RCC 7860 (cell line): ENCODE results near the gene ENKD1.

Experiments
- DNase-seq: peaks from one replicate; pipeline ENCODE4 v3.0.0-alpha.2; 2015; ENCODE audit warnings: low spot score
- FAIRE-seq: peaks from 2 replicates; lab custom pipeline; 2012; peaks lifted over from hg19 to GRCh38; lab: Jason Lieb, UNC

Gene ENKD1

DNA sequence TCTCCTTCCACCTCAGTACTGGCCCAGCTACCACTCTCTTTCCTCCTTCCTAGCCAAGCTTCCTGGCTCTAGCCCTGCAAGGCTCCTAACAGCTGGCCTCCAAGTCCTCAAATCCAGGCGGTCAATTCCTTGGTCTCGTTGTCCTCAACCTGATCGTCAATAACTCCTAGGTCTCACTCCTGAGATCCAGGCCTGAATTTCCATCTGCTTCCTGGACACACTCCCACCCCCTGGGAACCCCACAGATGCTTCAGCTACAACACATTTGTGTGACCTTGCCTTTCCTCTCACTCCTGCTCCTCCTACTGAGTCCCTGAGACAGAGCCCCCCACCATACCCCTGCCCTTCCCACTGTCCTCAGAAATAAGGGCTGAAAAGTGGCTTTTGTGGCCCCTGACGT is 2.3 kb downstream of the ENKD1 start:
- no peak for DNase-seq
- FAIRE-seq, result no peak

GRCh38 chr16:67663877-67664222 is 2.7 kb downstream of the ENKD1 start:
- FAIRE-seq (no peak), DNase-seq (no peak)

GRCh38 chr16:67663151-67663876 is 3.2 kb downstream of the ENKD1 start:
- DNase-seq (no peak), FAIRE-seq (no peak)

DNA sequence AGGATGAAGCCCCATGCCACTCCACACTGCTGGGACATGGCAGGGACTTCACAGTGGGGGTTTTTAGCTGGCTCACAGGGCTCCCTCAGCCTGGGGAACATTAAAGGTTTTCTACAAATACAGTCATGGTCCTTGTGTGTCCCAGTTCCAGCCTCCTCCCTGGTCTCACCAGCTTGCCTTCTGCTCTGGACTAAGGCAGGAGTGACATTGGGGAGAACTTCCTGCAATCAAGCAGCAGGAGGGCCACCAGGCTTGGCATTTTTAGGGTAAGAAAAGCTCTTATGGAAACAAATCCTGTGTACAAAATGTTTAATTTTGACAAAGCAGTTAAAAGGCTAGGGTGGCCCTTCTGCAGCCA is 3.9 kb downstream of the ENKD1 start:
- FAIRE-seq, result no peak

DNA sequence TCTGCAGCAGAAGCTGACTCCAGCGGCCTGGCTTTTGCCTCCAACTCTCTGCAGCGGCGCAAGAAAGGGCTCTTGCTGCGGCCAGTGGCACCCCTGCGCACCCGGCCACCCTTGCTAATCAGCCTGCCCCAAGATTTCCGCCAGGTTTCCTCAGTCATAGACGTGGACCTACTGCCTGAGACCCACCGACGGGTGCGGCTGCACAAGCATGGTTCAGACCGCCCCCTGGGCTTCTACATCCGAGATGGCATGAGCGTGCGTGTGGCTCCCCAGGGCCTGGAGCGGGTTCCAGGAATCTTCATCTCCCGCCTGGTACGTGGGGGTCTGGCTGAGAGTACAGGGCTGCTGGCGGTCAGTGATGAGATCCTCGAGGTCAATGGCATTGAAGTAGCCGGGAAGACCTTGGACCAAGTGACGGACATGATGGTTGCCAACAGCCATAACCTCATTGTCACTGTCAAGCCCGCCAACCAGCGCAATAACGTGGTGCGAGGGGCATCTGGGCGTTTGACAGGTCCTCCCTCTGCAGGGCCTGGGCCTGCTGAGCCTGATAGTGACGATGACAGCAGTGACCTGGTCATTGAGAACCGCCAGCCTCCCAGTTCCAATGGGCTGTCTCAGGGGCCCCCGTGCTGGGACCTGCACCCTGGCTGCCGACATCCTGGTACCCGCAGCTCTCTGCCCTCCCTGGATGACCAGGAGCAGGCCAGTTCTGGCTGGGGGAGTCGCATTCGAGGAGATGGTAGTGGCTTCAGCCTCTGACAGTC is 4.5 kb downstream of the ENKD1 start:
- DNase-seq (no peak), FAIRE-seq (no peak)

More for the DNA sequence above, 3.9 kb downstream of the ENKD1 start:
- DNase-seq, result no peak

DNA sequence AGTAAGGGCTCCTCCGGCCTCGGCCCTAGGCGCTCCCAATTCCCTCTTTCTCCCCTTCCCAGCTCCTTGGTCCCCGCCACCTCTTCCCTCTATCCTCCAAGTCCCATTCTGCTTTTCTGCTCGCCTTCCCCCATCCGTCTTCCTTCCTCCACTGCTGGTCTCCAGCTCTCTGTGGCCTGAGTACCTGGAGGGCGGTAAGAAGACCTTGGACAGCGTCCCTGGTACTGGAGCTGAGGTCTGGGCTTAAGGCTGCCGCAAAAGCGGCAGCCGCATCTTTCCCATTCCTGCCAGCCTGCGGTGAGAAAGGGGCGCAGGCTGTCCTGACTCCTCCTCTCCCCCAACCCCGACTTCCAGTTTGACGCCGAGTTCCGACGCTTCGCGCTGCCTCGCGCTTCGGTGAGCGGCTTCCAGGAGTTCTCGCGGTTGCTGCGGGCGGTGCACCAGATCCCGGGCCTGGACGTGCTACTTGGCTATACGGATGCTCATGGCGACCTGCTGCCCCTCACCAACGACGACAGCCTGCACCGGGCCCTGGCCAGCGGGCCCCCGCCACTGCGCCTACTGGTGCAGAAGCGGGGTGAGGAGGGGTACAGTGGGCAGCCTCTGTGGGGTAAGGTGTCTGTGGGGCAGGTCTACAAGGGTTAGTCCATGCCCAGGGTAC is 5.3 kb downstream of the ENKD1 start:
- FAIRE-seq (no peak), DNase-seq (no peak)

DNA sequence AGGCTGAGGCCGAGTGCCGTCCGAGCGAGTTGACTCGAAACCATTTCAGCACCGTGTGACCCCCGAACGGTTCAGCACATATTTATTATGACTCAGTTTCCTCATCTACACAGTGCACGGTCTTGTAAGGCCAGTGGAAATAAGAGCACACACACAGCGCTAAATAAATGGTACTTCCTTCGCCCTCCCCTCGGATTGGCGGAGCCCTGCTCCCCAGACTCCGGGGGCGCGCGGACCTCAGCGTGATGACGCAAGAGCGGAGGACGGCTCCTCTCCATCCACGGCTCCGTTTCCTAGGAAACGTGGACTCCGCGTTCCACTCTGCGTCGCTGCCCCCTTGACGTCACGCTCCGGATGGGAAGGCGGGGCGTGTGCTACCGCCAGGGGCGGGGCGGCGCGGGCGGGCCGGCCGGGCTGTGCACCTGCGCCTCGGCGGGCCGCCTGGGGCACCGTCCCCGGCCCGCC is 6.0 kb downstream of the ENKD1 start, which contains the start of gene PARD6A:
Gene PARD6A, plus strand, starts transcription at position 397 of the 465 bp plus-strand sequence. CDS start 79 bp downstream, outside the sequence.
- FAIRE-seq, result no peak
- DNase-seq, result peak; percentile 85

GRCh38 chr16:67659675-67660563 is 6.6 kb downstream of the ENKD1 start, which contains the start of gene ACD:
TSS of gene ACD (minus strand) at chr16:67660260. CDS start at chr16:67660220, 40 bp downstream.
- DNase-seq (peak; percentile 81), FAIRE-seq (no peak)

DNA sequence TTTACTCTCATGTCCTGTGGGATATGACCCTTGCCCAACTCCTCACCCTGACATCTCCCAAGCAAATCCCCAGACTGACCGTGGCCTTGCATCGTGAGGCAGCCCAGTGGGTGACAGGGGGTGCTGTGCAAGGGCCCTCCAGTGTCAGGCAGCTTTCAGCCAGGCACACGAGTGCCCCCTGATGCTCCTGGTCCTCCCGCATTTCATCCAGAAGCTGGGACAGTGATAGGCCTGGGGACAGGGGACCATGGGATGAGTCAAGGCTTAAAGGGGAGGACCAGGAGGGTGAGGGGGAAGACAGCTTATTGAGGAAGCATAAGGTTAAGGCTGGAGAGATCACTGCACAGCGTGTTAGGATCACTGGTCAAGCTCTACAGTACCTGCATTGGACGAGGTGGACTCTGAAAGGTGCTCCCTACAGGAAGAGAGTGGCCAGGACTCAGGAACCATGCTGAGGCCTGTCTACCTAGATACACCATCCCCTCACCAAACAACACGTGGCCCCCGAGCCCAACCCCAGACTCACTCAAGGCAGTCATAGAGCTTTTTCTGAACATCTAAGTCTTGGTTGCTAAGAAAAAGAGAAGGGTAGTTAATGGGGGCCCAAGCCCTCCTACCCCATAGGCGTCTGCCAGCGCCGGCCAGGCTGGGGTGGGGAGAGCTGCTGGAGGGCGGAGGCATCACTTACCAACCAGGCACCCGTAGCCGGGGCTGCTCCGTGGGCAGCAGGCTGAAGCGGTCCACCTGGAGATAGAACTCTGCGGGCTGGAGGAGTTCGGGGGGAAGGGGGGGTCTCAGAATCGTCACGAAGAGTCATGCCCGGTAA is 7.5 kb downstream of the ENKD1 start:
- no peak for FAIRE-seq
- no peak for DNase-seq

DNA sequence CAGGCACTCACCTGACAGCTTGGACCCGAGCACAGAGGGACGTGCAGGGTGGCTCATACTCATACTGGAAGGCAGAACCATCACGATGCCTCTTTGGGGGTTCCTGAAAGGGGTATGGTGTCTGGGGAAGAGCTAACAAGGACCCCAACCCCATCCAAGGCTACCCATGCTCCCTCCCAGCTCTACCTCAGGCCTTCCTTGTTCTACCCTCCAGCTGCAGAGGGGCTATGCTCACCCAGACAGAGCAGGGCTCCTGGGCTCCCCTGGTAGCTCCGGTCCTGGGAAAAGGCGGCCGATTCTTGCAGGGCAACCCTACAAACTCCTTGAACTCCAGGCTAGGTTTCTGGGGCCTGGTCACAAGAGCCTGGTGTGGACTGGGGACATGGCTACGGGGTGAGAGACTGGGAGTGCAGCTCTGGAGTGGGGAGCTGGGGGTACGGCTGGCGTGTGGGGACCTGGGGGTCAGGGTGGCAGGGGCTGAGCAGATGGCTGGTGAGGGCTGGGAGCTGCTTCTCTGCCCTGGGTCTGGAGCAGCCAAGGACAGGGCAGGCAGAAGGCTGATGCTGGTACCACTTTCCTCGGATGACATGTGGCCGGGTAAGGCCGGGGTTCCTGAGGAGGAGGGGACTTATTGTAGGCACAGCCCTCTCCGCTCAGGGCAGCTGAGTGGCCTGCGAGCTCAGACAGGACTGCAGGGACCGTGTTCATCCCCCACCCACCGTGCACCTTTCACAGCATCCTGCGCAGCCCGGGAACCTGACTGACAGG is 8.6 kb downstream of the ENKD1 start:
- FAIRE-seq (no peak), DNase-seq (no peak)

- DNase-seq (no peak), FAIRE-seq (no peak)
Measured at GRCh38 chr16:67657017-67657608, 9.4 kb downstream of the ENKD1 start.

- DNase-seq (no peak), FAIRE-seq (no peak)
Measured at GRCh38 chr16:67656344-67657016, 10.1 kb downstream of the ENKD1 start.

DNA sequence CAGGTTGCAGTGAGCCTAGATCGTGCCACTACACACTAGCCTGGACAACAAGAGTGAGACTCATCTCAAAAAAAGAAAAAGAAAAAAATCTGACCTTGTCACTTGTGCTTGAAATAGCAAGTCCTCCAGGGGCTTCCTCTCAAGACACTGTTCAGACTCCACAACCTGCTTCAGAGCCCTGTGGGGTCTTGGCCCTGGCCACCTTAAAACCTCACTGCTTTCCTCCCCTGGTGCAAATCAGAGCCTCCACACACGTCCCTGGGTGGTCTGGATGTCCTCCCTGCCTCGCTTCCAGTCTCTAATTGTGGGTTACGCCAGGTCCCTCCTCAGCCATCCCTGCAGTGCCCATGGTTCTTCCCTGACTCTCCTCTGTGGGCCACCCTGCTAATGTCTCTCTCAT is 11.2 kb downstream of the ENKD1 start:
- DNase-seq (no peak), FAIRE-seq (no peak)

DNA sequence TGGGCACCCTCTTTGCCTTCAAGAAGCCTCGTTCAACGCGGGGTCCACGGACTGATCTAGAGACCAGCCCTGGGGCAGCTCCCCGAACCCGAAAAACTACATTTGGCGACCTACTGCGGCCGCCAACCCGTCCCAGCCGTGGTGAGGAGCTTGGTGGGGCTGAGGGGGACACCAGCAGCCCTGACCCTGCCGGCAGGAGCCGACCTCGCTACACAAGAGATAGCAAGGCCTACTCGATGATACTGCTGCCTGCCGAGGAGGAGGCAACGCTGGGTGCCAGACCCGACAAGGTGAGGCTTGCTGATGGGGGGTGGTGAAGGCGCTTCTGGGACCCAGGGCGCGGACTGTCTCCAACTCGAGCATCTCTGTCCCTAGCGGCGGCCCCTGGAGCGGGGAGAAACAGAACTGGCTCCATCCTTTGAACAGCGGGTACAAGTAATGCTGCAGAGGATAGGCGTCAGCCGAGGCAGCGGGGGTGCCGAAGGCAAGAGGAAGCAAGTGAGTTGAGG is 12.1 kb downstream of the ENKD1 start:
- no peak for FAIRE-seq

GRCh38 chr16:67653789-67654402 is 12.7 kb downstream of the ENKD1 start:
- FAIRE-seq, result no peak

More for the DNA sequence above, 12.1 kb downstream of the ENKD1 start:
- DNase-seq, result no peak

DNA sequence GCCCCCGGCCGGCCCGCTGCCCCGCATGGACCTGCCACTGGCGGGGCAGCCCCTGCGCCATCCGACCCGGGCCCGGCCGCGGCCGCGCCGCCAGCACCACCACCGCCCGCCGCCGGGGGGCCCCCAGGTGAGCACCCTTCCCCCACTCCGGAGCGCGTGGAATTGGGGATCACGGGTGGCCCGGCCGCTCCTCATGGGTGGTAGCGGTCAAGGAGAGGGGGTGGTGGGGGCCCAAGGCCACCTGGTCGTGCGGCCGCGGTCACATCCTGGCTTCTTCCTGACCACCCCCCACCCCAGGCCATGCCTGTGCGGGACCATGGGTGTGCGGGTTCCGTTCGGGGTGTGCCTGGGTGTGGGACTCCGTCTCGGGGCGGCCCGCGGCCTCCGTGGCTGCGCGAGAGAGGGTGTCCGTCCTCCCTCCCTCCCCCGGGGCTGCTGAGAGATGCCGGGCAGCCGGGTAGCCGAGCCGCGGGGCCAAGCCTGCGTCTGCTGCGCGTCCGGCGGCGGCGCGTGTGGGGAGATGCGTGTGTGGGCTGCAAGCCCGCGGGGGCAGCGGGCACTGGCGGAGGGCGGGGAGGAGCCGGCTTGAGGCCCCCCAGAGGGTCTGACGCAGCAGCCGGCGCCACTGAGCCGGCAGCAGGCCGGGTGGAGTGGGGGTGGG is 13.3 kb downstream of the ENKD1 start:
- DNase-seq (peak; percentile 6), FAIRE-seq (no peak)

More at GRCh38 chr16:67653789-67654402, 12.7 kb downstream of the ENKD1 start:
- DNase-seq, result no peak
